Right atrium auricular region (tissue), 2 donors: Measurements from ENCODE around the gene NR6A1. TPM values are rescaled to one million over a fixed set of nuclear protein-coding genes. Genes with fewer than 3 reads are reported as not detected.
A peak's percentile ranks its signal among the peaks of the same experiment; 100 is the strongest.

Experiments
- DNase-seq: peaks from one replicate; pipeline ENCODE4 v3.0.0-alpha.2; 2019; ENCODE audit warnings: low spot score
- H3K27ac ChIP-seq, 2 donors: fragments of 200-600 bp; sonication (generic); 1 replicate in 1 of 2; 2 replicates in 1 of 2; pipeline ENCODE4 v1.5.1; 2016 to 2019
- H3K27me3 ChIP-seq, 2 donors: fragments of 200-600 bp; sonication (generic); one replicate each; pipeline versions ENCODE4 v1.5.1 to v1.6.0; 2017 to 2019
- H3K36me3 ChIP-seq: fragments of 200-600 bp; sonication (generic); one replicate; pipeline ENCODE4 v1.5.1; 2016
- H3K4me1 ChIP-seq, 2 donors: fragments of 200-600 bp; sonication (generic); one replicate each; pipeline versions ENCODE4 v1.5.1 to v1.6.0; 2017 to 2019
- H3K4me3 ChIP-seq, 2 donors: fragments of 200-600 bp; sonication (generic); 1 replicate in 1 of 2; 2 replicates in 1 of 2; pipeline ENCODE4 v1.5.1; 2017 to 2019; ENCODE audit warnings: mild to moderate bottlenecking in 1 of 2, moderate library complexity in 1 of 2
- H3K9me3 ChIP-seq, 2 donors: fragments of 200-600 bp; sonication (generic); one replicate each; pipeline ENCODE4 v1.5.1; 2019
- CTCF ChIP-seq, 2 donors: fragments of 200-600 bp; sonication (generic); IDR thresholded peaks; one replicate each; pipeline ENCODE4 v1.5.1; 2019; ENCODE audit warnings: antibody characterized with exemption in 2 of 2
- total RNA-seq, 2 donors: library from RNA; depleted of rRNA; stranded (reverse); fragments of >200 nt; gene quantifications; one replicate each; pipeline ENCODE4 v1.1.0, GENCODE V29; 2016

Gene NR6A1
- total RNA-seq, 2 donors from 2014 or later: 1.9 to 2.6 TPM

DNA sequence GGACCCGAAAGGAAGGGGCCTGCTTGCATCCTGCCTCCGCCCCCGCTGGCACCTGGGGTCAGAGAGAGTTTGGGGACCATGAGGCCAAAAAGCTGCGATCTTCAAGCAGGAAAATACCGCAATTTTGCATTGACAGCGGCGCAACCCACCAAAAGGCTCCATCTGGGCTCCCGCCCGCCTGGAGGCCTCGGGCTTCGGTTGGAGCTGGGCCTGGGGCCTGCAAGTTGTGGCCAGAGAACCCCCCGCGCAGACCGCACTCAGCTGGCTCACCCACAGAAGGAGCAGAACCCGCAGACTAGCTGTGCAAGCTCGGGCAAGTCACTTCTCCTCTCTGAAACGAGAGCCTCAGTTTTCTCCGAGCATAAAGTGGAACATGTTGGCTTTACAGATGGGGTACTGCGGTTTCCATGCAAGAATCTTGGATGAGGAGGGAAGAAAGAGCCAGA, 265.2 kb downstream of the NR6A1 start:
- DNase-seq: no peak
- H3K4me3 ChIP-seq: no peak overlapping the region
- H3K36me3 ChIP-seq: no peaks in the 10 kb centered on the region
- TF ChIP-seq CTCF (IDR thresholded peaks at IDR 0.05): no peak
- peaks cover 15 to 31% of the 10 kb centered on the region in 2 donors for H3K27me3 ChIP-seq
- H3K27ac ChIP-seq: no peak overlapping the region
- H3K9me3 ChIP-seq: no peaks in the 10 kb centered on the region
- H3K4me1 ChIP-seq: peaks cover 0 to 18% of the 10 kb centered on the region in 2 donors

DNA sequence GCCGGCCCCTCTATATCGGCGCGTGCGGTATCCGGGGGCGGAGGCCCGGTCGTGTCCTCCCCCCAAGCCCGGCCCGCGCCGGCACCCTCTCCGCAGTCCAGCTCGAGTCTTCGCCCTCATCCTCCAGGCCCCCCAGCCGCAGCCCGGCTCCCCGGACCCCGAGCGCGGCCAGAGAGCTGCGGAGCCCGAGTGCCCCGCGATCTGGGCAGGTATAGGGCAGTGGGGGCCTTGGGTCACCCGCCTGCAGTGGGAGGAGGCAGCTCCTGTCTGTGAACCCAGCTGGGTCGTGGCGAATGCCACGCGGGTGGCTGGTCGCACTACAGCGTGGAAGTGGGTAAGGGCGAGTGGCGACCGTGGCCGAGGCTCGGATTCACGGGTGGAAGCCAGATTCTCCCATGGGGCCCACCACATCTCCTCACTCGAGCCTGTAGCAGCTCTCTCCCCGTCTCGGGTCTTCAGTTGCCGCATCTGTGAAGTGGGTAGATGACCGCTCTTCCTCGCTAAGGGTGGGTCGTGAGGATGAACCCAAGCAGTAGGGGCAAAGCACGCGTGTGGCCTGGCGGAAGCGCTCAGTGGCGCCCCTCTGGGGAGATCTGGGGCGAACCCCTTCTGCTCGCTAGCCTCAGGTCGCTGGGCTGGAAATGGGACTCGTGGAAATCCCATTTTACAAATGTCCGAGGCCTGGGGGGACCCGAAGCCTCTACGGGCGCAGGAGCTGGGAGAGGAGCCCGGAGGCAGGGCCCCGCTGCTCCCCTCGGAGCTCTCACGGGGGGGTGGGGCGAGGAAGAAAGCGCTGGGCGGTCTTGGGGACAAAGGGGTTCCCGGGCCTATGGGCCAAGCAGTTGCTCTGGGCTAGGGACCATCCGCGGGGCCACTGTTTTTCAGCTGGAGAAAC, 265.9 kb downstream of the NR6A1 start:
- no peaks in the 10 kb centered on the region for H3K36me3 ChIP-seq
- no peak overlapping the region for H3K27ac ChIP-seq
- TF ChIP-seq CTCF (IDR thresholded peaks at IDR 0.05): no peak
- H3K4me3 ChIP-seq: peak overlapping the region in 1 of 2 donors; percentile 15
- peaks cover 0 to 18% of the 10 kb centered on the region in 2 donors for H3K4me1 ChIP-seq
- DNase-seq: no peak
- no peaks in the 10 kb centered on the region for H3K9me3 ChIP-seq
- peaks cover 15 to 31% of the 10 kb centered on the region in 2 donors for H3K27me3 ChIP-seq

DNA sequence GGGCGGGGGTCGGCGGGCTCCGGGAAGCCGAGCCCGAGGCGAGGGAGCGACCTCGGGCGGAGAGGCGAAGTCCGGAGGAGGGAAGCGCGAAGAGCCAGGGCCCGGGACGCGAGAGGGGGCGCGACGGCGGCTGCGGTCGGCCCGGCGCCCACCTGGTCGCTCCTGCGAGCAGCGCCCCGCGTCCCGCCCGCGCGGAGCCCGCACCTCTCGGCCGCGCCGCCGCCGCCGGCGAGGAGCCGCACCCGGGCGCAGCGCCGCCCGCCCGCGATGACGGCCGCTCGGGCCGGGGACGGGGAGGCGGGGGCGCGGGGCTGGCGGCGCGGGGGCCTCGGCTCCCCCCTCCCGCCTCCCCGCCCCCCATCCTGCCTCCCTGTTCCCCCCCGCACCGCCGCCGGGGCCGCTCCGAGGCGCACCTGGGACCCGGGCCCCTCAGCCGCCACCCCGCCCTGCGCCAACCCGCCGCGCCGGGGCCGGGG, 266.5 kb downstream of the NR6A1 start:
- Histone ChIP-seq H3K27me3 (peaks cover 15 to 31% of the 10 kb centered on the region in 2 donors), H3K9me3 (no peaks in the 10 kb centered on the region), H3K27ac (no peak overlapping the region), H3K4me1 (peaks cover 0 to 18% of the 10 kb centered on the region in 2 donors), H3K4me3 (peak overlapping the region in 1 of 2 donors; percentile 37), H3K36me3 (no peaks in the 10 kb centered on the region)
- TF ChIP-seq CTCF (IDR thresholded peaks at IDR 0.05): no peak
- no peak for DNase-seq

DNA sequence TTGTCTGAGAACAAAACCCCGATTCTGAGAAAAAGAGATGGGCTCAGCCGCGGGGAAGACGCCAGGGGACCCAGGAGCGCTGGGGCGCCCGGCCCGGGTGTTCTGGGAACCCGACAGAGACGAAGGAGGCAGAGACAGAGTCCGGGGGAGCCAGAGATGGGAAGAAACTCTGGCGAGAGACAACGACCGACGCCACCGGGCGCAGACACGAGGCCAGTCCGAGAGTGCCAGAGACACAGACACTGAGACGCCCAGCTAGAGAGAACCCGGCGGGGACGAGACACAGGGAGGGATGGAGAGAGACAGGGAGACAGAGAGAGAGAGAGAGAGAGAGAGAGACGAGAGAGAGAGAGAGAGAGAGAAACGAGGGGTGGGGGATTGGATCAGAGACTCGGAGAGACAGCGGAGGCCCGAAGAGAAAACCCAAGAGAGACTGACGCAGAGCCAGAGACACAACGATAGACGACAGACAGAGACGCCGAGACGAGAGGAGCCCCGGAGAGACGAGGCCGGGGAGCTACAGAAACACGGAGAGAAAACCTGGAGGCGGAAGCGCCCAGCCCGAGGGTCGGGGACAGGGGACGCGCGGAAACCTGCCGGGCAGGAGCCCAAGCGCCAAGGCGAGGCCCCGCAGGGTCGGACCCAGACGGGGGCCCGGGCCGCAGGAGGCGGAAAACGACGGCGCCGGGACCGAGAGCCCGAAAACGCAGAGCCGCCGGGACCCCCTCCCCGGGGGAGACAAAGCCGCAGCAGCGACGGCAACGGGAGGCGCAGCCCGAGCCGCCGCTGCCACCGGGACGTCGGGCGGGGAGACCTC, 267.2 kb downstream of the NR6A1 start:
- no peak overlapping the region for H3K27ac ChIP-seq
- H3K27me3 ChIP-seq: peaks cover 15 to 31% of the 10 kb centered on the region in 2 donors
- DNase-seq: no peak
- peak overlapping the region in 1 of 2 donors; percentile 37 for H3K4me3 ChIP-seq
- no peaks in the 10 kb centered on the region for H3K9me3 ChIP-seq
- no peaks in the 10 kb centered on the region for H3K36me3 ChIP-seq
- TF ChIP-seq CTCF (IDR thresholded peaks at IDR 0.05): no peak
- peaks cover 0 to 18% of the 10 kb centered on the region in 2 donors for H3K4me1 ChIP-seq

GRCh38 chr9:124502711-124503702, 268.1 kb downstream of the NR6A1 start:
- no peak for DNase-seq
- Histone ChIP-seq H3K36me3 (no peaks in the 10 kb centered on the region), H3K27me3 (peaks cover 15 to 31% of the 10 kb centered on the region in 2 donors), H3K27ac (no peak overlapping the region), H3K4me3 (no peak overlapping the region), H3K4me1 (peaks cover 0 to 18% of the 10 kb centered on the region in 2 donors), H3K9me3 (no peaks in the 10 kb centered on the region)
- no peak for TF ChIP-seq CTCF (IDR thresholded peaks at IDR 0.05)
